ENCODE data around the gene PRXL2B.

Gene PRXL2B

DNA sequence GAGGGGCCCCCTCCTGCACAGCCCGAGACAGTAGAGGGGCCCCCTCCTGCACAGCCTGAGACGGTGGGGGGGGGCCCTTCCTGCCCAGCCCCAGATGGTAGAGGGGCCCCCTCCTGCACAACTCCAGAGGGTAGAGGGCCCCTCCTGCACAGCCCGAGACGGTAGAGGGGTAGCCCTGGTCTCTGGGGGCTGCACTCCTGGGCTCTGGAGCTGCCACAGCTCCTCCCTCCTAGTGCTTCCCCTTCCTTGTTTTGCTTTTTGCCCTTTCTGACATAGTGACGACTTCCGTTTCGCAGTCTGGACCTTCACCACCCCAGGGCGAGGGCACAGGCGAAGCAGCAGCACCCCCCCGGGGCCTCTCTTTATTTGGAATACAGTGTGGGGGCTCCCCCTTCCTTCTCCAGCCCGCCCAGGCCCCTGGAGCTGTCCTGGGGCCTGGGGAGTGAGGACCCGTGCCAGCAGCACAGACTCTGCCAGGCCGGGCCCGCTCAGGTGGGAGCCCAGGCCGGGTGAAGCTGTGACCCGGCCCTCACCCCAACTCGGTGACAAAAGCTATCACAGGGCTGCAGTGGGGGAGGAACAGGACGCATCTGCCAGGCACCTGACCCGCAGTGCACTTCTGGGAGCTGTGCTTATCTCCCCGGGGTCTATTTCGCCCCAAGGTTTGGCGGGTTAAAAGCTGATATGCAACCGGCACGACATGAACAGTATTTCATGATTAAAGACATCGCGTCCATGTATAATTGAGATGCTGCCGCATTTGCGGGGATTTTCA lies 1.1 kb upstream of the PRXL2B start:
- peak; percentile 8 for DNase-seq (ENCODE audit: low read depth)

DNA sequence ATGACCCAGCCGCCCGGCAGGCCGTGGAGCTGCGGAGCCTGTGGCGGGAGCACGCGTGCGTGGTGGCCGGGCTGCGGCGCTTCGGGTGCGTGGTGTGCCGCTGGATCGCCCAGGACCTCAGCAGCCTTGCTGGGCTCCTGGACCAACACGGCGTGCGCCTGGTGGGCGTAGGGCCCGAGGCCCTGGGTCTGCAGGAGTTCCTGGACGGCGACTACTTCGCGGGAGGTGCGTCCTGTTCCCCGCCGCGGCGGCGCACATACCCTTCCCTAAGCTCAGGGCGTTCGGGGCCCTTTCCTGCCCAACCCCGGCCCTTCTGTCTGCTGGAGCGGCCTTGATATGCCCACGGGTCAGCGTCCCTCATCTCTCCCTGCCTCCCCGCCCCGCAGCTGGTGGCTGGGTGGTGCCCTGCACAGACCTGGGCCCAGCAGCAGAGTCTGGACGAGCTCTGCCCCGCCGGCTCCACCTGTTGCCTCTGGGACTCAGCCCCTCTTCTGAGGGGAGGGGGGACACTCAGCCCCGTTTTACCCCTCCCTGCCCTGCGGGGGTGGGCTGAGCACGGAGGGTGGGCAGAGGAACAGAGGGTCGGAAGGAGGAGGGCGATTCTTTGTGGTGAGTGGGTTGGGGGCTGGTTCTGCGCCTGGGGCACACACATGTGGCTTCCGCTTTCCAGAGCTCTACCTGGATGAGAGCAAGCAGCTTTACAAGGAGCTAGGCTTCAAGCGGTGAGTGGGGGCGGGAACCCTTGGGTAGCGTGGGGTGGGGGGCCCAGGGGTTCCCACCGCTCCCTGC lies 688 bp downstream of the PRXL2B start:
- DNase-seq (ENCODE audit: low read depth), result no peak

DNA sequence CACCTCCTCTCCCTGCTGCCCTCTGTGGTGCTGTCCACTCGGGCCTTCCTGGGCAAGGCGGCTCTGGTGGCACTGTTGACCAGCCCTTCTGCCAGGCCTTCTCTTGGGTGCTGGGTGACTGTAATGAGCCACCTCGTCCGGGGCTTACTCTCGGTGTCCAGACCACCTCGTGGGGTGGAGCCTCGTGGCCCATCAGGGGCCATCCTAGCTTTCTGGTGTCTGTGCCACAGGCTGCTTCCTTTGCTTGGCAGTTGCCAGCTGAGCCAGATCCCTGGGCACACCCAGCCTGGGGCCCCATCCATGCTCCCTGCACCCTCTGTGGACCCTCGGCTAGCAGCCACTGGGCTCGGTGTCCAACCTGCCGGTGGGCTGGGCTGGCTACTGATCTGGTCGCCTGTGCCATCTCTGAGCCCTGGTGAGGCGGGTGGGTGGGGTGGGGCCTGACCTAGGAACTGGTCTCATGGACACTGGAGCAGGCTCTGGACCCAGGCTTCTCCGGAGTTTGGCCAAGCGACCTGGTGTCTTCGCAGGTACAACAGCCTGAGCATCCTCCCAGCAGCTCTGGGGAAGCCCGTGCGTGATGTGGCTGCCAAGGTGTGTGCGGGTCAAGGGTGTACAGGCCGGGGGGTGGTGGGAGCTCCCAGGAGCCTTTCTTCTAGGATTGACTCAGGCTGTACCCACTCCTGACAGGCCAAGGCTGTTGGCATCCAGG lies 1.4 kb downstream of the PRXL2B start:
- DNase-seq (ENCODE audit: low read depth), result no peak

DNA sequence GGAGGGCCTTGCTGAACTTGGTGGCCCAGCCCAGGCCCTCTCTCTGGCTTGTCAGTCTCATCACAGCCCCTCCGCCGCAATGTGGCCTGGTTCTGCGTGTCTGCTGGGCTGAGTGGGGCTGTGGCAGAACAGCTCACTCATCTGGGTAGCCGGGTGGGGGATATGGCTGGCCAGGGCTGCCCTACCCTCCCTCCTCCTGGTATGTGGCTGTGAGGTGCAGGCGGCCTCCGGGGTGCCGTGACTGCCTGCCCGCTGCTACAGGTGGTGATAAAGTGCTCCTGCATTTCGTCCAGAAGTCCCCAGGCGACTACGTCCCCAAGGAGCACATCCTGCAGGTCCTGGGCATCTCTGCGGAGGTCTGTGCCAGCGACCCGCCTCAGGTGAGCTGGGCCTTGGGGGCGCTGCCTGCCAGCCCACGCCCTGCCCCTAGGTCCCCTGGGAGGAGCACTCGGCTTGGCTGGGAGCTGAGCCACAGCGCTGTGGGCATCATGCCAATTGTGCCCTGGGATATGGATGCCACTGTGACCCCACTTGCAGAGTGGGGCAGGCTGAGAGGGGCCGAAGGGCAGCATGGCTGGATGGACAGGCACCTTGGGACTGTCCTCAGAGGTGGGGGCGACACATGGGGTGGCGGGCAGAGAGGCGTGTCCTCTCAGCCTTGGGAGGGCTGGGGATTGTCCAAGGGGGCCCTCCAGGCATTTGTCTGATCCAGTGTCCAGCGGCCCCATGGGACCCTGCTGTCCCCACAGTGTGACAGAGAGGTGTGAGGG lies 2.3 kb downstream of the PRXL2B start:
- DNase-seq (ENCODE audit: low read depth), result no peak

DNA sequence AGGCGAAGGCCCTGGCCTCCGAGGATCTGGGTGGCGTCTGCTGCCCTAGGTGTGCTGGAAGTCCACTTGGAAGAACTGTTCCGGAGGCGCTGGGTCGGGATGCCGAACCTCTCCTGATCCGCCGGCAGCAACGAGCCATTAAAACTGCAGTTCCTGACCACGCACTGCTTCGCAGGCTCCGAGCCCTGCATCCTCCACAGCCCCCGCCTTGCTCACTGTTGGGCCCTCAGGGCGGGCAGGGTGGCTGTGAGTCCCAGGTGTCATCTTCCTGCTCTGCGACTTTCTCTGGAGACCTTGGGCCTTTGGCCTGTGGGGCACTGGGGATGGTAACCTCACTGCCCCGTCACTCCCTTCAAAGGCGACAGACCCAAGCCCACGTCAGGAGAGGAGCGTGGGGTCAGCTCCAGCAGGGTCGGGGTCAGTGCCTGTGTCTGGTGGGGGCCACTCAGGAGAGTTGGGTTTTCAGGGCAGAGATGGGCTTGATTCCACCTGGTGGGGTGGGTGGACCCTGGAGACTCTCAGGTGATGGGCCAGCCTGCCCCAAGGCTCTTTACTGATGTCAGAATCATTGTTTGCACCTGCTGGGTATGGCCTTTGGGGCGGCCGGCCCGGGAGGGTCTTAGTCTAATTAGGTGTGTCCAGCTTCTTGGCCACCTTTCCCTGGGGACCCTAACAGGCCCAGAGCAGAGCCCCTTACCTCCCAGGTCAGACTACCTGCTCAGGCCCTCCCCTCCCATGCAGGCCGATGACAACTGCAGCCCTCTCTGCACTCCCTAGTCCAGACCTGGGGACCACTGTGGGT lies 3.1 kb downstream of the PRXL2B start:
- no peak for DNase-seq (ENCODE audit: low read depth)

DNA sequence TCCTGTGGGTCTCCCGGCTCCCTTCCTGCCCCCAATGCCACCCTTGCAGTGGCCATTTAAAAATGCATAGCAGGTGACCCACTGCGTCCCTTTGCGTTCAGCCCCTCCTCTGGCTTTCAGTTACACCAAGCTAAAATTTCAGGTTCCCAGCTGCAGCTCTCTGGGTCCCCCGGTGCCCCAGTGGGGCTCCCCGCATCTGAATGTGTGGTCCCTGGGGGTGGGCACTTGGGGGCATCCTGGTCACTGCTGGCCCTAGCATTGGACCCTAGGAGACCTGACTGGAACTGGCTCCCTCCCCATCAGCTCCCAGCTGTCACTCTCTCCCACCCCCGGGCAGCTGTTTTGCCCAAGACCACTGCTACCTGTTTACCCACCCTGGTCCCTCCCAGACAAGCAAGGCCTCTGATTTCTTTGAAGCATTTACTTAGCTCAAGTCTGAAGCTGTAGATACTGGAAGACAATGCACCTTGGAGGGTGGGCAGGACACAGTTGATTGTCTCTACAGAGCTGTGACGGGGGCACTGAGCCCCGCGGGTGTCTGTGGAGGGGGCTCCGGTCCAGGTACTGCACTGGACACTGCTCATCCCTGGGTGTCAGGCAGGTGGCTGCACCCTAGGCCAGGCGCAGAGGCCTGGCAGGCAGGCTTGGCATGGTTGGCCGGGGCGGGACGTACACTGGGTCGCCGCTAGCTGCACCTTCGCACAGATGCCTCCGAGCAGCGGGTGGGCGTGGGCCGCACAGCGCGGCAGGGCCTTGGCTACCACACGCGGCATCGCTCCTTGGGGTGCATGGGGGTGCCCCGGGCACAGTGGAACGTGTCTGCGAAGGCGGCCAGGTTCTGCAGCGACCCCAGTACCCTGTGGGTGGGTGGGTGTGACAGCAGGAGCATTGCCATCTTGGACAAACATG lies 3.9 kb downstream of the PRXL2B start:
- no peak for DNase-seq (ENCODE audit: low read depth)

DNA sequence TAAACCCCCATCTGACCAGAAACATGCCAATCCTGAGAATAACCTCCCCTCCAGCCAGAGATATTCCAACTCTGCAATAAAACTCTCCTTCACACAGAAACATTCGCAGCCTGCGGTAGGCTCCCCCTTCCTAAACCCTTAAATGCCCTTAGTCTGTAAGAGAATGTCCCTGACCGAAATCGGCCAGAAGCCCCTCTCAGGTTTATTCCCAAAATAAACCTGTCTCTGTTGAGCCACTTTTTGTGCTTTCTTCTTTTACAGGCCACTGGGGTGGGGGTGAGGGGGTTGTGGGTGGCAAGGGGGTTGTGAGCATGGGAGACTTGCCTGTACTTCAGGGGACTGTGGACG lies 4.6 kb downstream of the PRXL2B start:
- no peak for DNase-seq (ENCODE audit: low read depth)

DNA sequence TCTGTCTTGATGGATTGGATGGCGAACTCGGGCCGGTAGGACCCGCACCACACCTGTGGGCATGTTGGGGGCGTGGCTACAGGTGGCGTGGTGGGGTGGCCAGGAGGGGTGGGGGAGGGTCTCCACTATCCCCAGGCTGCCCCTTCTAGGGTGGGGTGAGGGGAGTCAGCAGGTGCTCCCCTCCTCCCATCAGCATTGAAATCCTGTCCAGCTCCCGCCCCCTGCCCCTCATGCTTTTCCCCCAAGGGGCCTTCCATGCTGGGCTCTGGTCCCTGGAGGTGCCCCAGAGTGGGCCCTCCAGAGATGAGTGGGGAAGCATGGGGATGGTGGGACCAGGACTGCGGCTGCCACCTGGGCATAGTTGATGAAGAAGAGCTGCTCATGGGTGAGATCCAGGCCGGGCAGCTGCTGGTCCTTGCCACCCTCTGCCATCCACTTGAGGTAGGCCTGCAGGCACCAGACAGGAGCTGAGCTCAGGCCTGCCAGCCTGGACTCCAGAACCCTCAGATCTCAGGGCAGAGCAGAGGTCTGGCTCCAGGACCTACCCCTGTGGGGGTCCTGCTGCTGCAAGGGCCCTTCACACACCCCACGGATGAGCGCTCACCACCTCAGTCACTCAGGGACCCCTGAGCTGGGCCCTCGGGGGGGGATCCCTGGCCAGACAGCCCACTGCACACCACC lies 5.1 kb downstream of the PRXL2B start:
- no peak for DNase-seq (ENCODE audit: low read depth)

DNA sequence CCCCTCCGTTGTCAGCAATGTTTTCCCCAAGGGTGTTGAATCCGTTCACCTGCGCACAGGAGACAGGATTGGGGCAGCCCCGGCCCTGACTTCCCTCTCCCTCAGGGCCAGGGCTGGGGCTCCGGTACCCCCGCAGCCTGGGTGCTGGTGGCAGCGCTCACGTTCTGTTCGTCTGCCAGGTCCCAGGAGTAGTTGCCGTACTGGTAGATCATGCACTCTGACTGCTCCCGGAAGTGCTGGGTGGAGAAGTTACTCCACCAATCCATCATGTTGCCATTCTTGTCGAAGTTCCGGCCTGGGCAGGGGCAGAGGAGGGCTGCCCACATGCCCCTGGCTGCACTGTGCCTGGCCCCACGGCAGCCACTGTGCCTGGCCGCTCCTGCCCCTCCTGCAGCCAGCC lies 6.1 kb downstream of the PRXL2B start:
- DNase-seq (ENCODE audit: low read depth), result no peak

DNA sequence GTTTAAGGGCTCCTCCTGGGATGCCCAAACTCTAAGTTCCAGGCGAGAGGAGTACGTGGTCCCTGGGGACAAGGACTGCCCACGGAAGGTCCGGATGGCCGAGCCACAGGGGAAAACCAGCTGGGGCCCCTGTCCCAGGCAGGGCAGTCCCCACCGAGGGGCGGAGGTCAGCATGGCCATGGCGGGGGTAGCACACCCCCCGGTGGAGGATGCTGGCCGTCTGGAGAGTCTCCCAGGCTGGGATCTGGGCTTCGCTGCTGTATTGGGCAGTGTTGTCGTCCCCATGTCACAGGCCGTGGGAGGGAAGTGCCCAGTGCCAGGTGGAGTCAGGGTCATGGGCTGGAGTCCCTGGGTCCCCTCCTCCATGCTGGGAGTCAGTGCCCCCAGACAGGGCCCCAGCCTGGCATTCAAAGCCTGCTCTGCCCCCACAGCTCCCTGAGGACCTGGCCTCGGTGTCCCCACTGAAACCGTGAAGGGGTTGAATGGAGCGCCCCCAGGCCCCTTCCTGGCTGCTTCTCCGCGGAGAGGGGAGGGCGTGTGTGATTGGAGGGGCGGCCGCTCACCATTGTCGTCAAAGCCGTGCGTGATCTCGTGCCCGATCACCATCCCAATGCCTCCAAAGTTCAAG lies 6.8 kb downstream of the PRXL2B start:
- DNase-seq (ENCODE audit: low read depth), result no peak

DNA sequence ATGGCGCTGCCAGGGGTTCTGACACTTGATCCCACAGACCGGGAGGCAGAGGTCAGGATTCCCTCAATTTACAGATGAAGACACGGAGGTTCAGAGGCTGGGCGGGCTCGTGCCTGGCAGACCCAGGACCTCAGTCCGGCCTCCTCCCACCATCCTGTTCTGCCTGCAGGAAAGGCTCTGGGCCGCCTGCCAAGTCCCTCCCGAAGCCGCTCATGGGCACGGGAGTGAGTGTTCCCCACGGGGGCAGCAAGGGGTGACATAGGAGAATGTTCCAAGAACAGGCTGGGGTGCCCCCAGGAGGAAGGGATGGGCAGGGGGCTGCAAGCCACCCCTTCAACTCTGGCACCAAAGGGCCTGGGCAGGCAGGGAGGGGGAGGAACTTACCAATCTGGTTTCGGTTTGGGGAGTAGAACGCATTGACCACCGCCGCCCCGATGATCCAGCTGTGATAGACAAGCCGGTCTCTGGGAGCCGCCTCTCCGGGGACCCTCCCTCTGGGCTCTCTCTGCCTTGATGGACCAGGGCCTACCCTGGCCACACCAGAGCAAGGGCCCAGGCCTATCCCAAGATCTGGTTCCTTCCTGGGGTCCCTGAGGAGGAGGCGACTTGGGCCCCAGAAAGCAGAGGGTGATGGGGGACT lies 7.5 kb downstream of the PRXL2B start:
- no peak for DNase-seq (ENCODE audit: low read depth)

DNA sequence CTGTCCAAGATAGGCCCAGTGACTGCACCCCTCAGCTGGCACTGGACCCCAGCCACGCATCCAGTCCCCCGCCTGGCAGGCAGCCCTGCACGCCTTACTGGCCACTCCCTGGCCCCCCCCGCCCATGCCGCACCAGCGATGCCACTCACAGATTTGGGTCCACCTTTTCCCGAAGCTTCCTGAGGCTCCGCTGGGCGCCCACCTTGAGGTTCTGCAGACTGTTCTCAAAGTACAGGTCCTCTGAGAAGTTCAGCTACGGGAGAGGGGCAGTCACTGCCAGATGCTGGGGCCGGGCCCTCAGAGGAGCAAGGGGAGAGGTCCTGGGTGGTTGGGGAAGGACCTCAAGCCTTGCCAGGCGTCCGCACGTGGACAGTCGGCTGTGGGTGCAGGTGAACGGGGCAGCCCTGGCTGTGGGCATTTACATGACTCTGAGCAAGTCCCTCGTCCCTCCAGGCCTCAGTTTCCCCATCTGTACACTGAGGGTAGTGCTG lies 8.1 kb downstream of the PRXL2B start:
- DNase-seq (ENCODE audit: low read depth), result no peak

DNA sequence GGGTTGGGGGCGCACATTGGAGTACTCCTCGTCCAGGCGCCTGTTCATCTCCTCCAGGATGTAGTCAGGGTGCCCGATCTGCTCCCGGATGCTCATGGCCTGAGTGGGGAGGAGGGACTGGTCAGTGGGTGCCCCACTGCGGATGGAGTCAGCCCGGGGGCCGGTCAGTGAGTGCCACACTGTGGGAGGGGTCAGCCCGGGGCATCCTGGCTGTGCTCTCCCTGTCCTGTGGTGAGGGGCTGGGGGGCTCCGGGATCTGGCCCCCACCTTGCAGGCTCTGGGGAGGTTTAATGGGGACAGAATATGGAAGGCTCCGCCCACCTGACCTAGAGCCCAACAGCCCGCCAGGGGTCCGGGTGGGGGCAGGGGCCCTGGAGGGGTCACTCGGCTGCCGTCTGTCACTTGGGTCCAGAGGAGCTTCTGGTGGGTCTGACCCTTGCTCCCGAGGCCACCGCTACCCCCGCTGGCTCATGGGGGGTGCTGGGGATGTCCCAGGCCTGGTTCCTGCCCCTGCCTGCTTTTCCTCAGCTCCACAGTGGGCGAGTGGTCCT lies 8.8 kb downstream of the PRXL2B start:
- DNase-seq (ENCODE audit: low read depth), result no peak

DNA sequence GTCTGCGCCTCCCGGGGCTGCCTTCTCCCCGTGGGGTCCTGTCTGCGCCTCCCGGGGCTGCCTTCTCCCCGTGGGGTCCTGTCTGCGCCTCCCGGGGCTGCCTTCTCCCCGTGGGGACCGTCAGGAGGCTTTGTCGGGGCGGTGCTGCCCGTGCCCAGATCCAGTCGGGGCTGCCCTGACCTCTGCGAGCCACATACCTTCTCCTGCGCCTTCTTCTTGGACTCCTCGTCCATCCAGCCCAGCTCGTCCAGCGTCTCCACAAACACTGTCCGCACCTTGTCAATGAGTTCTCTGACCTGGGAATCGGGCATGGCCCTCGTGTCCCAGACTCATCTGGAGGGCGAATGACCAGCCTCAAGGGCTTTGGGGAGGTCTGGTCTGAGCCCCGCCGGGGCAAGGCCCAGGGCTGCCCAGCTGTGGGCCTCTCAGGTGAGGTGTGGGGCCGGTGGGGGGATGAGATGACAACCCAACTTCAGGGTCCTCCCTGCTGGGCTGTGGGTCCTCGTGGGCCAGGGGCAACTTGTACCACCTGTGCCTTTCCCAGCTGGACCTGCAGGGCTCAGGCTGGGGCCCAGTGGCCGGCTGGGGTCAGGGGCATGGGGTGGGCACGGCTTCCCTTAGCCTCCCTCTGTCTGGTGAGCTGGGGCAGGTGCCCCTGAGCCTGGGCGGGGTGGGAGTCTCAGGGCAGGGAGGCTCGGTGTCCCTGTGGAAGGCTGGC lies 9.4 kb downstream of the PRXL2B start:
- DNase-seq (ENCODE audit: low read depth), result no peak

DNA sequence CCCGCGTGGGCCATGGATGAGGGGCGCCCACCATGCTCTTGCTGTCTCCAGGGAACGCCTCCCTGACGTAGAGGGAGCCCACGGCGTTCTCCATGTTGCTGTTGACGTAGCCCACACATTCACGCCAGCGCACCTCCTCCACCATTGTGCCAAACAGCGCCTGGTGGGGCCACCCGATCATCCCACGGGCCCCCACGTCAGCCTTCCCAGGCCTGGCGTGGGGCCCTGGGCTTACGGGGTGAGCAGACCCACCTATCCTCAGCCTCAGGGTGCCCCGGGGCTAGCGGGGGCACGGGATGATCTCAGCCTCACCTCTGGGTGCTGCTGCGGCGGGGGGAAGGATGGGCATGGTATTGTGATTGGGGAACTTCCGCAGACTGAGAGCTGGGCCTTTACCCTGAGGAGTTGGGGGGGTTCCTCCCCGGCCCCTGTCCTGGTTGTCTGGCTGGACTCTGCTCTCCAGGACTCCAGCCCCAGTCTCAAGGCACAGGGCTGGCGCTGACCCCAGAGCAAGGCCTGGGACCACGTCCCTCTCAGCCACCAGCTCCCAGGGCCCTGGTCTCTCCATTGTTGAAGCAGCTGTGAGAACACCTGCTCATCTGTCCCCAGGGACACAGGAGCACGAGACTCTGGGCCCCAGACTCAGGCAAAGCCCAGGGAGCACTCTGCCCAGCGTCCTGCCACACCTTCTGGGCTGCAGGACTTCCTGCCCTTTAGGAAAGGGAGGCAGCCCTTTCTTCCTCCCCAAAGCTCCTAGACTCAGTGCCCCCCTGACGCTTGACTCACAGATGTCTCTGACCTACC lies 10.2 kb downstream of the PRXL2B start:
- DNase-seq (ENCODE audit: low read depth), result no peak

DNA sequence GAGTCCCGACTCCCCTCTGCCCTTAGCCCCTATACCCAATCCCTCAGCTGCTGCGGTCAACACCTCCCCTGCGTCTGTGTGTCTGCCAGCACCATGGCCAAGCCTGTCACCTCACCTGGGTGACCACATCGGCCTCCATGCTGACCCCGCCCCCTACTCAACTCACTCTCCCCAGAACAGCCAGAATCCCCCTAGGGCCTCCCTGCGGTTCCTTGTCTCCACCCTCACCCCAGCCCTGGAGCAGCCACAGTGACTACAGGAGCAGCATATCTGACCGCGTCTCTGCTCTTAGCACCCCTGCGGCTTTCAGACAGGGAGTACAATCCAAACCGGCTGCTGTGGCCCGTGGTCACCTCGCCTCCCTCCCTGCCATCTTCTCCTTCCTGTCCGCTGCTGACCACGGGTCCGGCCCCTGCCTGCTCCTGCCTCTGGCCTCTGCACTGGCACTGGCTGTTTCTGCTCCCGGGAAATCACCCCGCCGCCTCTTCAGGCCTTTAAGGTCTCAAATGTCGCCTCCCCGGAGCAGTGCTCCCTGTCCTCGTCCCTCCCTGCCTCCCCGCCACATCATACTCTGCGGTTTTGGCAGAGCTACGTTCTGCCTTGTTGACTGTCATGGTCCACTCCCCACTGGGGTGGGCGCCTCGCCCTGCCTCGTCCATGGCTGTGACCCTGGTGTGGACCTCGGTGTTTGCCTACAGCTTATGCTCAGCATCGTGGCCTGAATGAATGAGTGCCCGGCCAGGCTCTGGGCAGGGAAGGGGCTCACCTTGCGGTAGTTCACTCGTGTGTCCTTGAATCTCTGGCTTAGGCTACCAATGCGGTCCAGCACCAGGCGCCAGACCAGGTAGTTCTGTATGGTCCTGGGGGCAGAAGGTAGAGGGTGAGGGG lies 11.1 kb downstream of the PRXL2B start:
- DNase-seq (ENCODE audit: low read depth), result no peak
